Measurements from ENCODE around the gene HSPA6. TPM values are rescaled to one million over a fixed set of nuclear protein-coding genes. Genes with fewer than 3 reads are reported as not detected.

HSPA6 gene
- total RNA-seq (2022; extraction: Qiagen RNA extraction; ENCODE audit: low read depth), result 1.5 to 7.5 TPM (median 2.0 TPM) in 5 replicates

DNA sequence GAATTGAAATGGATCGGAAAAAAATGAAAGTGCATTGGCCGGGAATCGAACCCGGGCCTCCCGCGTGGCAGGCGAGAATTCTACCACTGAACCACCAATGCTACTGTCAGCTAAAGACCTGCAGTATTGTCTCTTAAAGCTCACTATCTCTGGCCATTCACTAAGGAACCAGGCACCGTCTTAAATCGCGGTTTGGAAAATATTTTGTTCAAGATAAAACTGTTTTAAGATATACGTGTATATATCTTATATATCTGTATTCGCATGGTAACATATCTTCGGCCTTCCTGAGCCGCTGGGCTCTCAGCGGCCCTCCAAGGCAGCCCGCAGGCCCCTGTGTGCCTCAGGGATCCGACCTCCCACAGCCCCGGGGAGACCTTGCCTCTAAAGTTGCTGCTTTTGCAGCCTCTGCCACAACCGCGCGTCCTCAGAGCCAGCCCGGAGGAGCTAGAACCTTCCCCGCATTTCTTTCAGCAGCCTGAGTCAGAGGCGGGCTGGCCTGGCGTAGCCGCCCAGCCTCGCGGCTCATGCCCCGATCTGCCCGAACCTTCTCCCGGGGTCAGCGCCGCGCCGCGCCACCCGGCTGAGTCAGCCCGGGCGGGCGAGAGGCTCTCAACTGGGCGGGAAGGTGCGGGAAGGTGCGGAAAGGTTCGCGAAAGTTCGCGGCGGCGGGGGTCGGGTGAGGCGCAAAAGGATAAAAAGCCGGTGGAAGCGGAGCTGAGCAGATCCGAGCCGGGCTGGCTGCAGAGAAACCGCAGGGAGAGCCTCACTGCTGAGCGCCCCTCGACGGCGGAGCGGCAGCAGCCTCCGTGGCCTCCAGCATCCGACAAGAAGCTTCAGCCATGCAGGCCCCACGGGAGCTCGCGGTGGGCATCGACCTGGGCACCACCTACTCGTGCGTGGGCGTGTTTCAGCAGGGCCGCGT lies at the start of gene HSPA6:
Gene HSPA6, plus strand, starts transcription at position 724 of the 925 bp plus-strand sequence. Its CDS starts 119 bp downstream, at position 843.

DNA sequence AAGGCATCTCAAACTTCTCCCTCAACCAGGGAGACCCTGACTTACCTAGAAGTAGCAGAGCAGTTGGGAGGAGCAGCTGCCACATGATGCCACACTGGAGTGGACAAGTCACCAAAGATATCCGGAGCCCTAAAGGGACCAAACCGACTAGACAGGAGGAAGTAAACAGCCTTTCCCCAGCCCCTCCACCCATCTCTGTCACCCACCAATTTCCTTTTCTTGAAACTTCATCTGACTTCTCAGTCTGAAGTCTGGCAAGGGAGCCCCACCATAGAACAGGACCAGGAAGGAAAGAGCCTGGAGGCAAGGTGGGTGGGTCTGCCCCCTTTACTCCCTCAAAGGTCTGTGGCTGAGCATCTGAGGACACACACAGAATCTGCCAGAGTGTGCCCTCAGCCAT lies 25.3 kb downstream of the HSPA6 start, which contains the start of gene FCGR3A:
Gene FCGR3A, minus strand, starts transcription at position 167 of the 400 bp plus-strand sequence. Its CDS starts 82 bp downstream, at position 85.

Other genes with a start within 250 kb of the HSPA6 start
- gene MPZ, start 214.6 kb upstream of the HSPA6 start, total RNA-seq (2022; extraction: Qiagen RNA extraction; ENCODE audit: low read depth), result 0.18 to 0.31 TPM (median 0.27 TPM) in 5 replicates
- 237 to 255 TPM (median 248 TPM) in 5 replicates for gene SDHC, start 210.2 kb upstream of the HSPA6 start, total RNA-seq (2022; extraction: Qiagen RNA extraction; ENCODE audit: low read depth)
- gene CFAP126, start 156.7 kb upstream of the HSPA6 start, total RNA-seq (2022; extraction: Qiagen RNA extraction; ENCODE audit: low read depth), result 0.21 to 0.61 TPM in 2 of 5 replicates, not detected in the others
- not detected in 5 replicates for gene FCGR2A, start 19.1 kb upstream of the HSPA6 start, total RNA-seq (2022; extraction: Qiagen RNA extraction; ENCODE audit: low read depth)
- gene FCGR3A, start 25.3 kb downstream of the HSPA6 start, total RNA-seq (2022; extraction: Qiagen RNA extraction; ENCODE audit: low read depth), result not detected in 5 replicates
- not detected in 5 replicates for gene FCGR3B, start 106.6 kb downstream of the HSPA6 start, total RNA-seq (2022; extraction: Qiagen RNA extraction; ENCODE audit: low read depth)
- gene FCGR2B, start 138.6 kb downstream of the HSPA6 start, total RNA-seq (2022; extraction: Qiagen RNA extraction; ENCODE audit: low read depth), result not detected in 5 replicates
- not detected in 5 replicates for gene FCRLA, start 182.7 kb downstream of the HSPA6 start, total RNA-seq (2022; extraction: Qiagen RNA extraction; ENCODE audit: low read depth)
- 1.4 to 1.8 TPM (median 1.6 TPM) in 5 replicates for gene FCRLB, start 197.0 kb downstream of the HSPA6 start, total RNA-seq (2022; extraction: Qiagen RNA extraction; ENCODE audit: low read depth)
- gene DUSP12, start 225.2 kb downstream of the HSPA6 start, total RNA-seq (2022; extraction: Qiagen RNA extraction; ENCODE audit: low read depth), result 42.4 to 53.3 TPM (median 48.3 TPM) in 5 replicates
- gene ATF6, start 241.8 kb downstream of the HSPA6 start, total RNA-seq (2022; extraction: Qiagen RNA extraction; ENCODE audit: low read depth), result 12.6 to 15.4 TPM (median 14.4 TPM) in 5 replicates

Measured in A549 treated with GW870086 at 1 μM for 4 hours (cell line).